ENCODE data around the gene ZNF43. TPM values are rescaled to one million over a fixed set of nuclear protein-coding genes. Genes with fewer than 3 reads are reported as not detected.
A peak's percentile ranks its signal among the peaks of the same experiment; 100 is the strongest.
"Not testable (repeated sequence)": the region's sequence is repeated elsewhere in the genome, so short reads cannot be mapped to it uniquely, and the experiment has no call there.

Gene ZNF43
- 26.0 TPM for total RNA-seq

DNA sequence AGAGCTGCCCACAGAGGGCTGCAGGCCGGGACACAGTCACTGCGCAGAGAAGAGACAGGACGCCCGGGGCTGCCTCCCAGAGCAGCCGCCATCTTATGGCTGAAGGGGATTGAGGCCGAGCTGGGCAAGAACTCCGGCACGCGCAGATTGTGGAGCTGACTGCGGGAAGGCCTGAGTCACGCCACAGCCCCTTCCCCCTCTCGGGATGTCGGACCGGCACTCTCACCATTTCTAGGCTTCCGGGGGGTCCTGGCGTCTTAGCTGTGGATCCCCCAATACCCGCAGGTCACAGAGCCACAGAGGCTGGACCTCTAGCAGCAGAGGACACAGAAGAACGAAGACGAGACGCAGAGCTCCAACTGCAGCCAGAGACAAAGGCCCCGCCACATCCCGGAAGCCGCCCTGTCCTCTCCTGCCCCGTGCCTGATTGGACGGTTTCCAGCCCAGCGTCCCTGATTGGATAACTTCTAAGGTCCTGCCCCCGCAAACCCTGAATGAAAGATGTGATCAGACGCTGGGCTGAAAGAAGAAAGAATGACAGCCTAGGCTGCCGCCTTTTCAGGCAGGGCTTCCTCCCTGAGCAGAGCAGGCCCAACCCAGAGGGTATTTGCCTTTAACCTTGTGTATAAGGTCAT is at the start of gene ZNF43:
ZNF43 (minus strand) TSS at position 373 of the 635 bp plus-strand sequence; CDS start at position 229, 144 bp downstream.
- DNase-seq, result peak; percentile 91

DNA sequence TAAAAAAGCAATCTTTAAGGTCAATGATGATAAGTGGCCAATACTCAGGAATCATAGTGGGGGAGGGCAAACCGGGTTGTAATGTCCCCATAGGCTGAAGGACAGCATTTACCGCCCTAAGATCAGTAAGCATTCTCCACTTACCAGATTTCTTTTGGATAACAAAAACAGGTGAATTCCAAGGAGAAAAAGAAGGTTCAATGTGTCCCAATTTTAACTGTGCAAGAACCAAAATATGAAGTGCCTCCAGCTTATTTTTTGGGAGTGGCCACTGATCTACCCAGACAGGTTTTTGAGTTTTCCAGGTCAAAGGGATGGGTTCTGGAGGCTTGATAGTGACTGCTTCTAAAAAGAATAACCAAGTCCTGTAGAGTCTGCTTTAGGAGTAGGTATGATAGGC is 49.5 kb upstream of the ZNF43 start:
- DNase-seq, result not testable (repeated sequence)

DNA sequence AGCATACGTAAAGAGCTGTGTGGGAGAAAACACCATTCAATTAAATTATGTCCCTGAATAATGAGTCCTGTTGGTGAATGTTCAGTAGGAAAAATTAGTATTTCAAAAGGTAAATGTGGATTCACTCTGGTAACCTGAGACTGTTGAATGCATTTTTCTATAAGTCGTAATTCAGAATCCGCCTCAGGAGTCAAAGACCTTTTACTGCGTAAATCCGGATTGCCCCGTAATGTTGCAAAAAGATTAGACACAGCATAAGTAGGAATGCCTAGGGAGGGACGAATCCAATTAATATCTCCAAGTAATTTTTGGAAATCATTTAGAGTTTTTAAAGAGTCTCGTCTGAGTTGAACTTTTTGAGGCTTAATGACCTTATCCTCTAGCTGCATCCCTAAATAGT is 48.8 kb upstream of the ZNF43 start:
- DNase-seq, result not testable (repeated sequence)

DNA sequence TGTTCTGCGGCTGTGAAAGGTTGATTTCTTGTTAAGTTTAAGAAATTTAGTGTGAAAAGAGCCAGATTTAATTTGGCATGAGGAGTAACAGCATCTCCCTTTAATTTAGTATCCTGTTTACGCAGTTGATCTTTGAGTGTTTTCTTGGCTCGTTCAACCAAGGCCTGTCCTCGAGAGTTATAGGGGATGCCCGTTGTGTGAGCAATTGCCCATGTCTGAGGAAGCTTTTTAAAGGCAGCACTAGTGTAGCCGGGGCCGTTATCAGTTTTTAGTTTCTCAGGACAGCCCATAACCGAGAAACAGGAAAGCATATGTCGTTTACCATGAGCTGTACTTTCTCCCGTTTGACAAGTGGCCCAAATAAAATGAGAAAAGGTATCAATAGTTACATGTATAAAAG is 47.5 kb upstream of the ZNF43 start:
- DNase-seq, result no peak

DNA sequence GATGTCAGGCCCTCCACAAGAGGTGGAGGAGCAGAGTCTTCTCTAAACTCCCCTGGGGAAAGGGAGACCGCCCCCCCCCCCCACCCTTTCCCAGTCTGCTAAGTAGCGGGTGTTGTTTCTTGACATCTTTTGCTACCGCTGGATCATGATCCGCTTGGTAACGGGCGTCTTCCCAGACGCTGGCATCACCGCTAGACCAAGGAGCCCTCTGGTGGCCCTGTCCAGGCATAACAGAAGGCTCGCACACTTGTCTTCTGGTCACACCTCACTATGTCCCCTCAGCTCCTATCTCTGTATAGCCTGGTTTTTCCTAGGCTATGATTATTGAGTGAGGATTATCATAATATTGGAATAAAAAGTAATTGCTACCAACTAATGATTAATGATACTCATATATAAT is 44.8 kb upstream of the ZNF43 start:
- not testable (repeated sequence) for DNase-seq

DNA sequence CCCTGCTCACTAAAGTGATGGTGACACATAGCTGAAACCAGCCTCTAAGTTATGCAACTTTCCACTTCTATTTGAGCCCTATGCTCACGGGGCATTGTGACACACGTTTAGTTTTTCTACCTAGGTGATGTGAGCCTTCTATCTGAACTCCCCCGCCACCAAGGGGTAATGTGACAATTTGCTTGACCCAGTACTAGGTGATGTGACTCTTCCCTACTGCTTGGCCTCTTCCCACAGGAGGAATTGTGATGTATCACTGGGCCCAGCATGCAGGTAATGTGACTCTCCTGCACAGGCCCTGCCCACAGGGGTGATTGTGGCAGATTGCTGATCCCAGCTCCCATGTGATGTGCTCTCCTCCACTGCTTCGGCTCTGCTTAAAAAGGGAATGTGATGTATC is 42.7 kb upstream of the ZNF43 start:
- DNase-seq, result no peak

DNA sequence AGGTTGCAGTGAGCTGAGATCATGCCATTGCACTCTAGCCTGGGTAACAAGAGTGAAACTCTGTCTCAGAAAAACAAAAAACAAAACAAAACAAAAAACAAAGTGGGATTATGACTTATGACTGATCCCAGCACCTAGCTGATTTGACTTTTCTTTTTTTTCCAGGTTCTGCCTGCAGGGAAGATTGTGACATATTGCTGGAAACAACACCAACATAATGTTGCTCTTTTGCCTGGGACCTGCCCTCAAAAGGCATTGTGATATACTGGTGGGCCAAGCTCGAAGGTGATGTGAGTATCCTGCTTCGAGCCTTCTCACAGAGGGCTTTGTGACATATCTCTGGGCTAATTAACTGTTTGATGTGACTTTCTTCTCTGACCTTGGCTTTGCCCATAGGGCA is 42.0 kb upstream of the ZNF43 start:
- no peak for DNase-seq

DNA sequence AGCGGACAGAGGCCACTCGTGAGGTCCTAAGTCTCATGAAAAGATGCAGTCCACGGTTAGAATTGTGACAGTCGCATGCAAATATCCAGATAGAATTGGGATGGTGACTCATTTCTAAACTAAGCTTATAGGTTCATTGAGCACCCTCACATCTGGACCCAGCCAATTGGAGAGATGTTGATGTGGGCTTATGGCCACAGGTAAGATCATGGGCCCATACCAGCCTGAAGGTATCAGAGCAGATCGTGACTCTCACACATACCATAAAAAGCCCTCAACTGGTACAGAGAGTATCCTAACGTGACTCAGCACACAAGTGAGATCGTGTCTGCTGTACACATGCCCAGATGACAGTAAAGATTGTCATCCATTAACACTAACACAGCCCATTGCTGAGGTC is 40.6 kb upstream of the ZNF43 start:
- not testable (repeated sequence) for DNase-seq

DNA sequence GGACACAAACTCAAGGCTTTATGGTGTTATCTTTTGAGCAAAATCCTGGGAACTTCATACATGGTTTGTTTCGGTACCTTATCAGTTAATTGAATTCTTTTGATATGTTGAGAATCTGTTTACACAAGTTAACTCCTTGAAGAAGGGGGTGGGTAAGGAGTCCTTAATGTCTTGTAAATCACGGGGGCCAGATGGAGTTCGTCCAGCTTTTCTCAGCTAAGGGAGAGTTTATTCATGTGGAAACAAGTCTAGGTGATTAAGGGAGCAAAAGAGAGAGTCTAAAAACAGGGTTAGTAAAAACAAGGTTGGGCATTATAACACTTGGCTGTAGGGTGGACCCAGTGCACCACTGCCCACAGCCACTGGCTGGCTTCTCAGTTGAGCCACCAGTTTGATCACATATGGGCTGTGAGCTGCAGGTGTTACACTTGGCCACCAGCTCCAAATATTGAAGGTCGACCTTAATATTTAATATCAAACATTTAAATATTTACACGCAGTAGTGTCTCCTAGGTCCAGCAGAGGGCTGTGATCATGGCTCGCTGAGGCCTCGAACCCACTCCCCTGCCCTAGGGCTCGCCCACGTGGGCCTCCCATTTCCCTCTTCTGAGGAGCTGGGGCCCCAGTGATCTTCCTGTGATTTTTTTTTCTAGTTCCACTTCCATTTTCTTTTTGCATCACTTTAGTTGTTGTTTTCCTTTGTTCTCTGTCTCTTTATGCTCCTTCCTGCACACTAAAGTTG is 21.0 kb upstream of the ZNF43 start:
- no peak for DNase-seq

DNA sequence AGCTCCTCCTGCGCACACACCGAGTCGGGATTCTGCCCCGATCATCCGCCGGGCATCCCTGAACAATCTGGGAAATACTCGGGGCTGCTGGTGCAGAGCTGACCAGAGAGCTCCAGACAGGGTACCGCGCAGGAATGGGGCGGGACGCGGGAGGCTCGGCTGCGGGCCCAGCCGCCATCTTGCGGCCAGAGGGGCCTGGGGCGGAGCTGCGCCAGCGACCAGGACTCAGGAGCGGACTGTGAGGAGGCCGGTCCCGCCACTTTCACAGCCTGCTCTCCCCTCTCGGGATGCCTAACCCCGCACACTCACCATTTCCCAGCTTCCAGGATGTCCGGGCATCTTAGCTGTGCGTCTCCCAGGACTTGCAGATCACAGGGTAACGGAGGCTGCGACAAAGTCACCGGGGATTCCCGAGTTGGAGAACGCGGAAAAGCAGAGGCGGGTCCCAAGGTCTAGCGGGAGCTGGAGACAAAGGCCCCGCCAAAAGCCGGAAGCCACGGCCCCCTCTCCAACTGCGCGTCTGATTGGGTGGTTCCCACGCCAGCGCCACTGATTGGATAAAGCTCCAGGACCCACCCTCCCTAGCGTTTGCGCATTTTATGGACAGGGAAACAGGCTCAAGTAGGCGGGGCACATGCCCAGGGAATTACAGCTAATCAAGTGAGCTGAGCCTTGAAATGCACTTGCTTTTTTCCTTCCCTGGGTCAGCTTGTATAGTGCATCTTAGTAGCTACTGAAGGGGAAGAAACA is 15.8 kb upstream of the ZNF43 start:
- peak; percentile 91 for DNase-seq

DNA sequence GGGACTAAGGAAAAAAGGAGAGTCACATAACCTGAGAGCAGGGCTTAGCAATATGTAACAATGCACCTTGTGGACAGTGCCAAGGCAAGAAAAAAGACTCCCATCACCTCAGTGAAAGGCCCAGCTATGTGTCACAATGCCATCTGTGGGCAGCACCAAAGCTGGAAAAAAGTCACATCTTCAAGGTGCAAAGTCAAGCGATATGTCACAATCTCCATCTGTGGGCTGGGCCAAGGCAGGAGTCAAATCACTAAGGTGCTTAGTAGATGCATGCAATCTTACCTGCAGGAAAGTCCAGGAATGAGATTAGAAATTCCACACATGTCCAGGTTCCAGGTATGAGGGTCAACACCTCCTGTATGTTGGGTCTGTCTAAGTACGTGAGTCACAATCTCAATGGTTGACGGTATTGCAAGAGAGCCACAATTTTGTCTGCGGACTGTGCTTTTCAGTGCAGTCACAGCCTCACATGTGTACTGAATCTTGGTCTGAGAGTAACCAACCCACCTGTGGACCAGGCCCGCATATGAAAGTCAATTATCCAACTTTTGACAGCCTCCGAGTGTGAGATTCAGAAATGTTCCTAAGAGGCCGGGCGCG is 14.8 kb upstream of the ZNF43 start:
- DNase-seq, result no peak

DNA sequence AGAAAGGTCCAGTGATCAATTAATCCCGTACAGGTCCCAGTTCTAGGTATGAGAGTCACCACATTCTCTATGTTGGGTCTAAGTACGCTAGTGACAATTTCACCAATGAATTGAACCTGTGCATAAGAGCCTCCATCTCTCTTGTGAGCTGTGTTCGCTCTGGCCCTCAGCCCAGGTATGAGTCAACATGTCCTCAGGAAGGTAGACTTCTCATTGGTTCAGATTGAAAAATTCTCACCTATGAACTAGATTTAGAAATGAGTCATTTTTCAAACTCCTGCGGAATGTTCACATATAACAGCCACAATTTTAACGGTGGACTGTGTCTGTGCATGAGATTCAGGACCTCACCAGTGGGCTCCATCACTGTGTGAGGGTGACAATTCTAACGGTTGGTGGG is 12.7 kb upstream of the ZNF43 start:
- no peak for DNase-seq

DNA sequence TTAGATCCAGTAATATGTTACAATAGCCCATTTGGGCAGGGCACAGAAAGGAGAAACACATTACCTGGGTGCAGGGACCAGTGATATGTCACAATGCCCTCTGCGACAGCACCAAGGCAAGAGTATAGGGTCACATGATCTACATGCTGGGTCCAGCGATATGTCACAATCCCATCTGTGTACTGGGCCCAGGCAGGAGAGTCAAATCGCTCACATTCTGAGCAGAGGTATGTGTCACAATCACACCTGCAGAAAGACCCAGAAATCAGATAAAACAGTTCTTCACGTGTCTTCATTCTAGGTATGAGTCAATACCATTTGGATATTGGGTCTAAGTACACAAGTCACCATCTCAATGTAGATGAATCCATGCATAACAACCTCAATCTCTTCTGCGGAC is 7.1 kb upstream of the ZNF43 start:
- no peak for DNase-seq

DNA sequence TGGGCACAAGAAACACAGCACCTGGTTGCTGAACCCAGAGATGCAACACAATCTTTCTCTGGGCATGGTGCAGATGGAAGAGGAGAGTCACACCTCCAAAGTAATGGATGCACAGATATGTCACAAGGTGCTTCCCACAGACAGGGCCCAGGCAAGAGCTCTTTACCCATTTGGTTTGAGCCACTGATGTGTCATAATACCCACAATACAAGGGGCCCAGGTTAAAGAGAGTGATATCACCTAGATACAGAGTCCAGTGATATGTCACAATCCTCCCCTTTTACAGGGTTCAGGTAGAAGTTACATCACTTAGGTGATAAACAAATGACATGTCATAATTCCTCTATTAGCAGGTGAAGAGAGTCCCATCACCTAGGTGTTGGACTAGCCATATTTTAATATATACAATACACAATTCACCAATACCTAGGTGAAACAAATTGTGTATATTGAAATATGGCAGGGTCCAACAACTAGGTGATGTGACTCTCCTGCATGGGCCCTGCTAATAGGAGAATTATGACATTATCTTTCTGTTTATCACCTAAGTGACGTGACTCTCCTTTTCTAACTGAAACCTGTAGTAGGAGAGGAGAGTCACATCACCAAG is 5.6 kb upstream of the ZNF43 start:
- no peak for DNase-seq

DNA sequence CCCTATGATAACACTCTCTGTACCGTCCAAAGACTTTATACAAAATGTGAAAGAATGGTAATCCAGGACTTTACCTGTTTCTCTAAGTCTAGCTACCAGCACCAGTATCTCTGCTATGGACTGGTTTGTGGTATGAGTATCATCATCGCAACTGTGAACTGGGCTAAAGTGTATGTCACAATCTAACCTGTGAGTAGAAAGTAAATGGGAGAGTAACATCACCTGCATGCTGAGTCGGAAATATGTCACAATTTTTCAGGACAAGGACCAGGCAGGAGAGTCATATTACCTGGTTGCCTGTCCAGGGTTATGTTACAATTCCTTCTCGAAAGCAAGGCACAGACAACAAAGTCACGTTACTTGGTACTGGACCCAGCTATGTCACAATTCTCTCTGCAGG is 5.1 kb upstream of the ZNF43 start:
- no peak for DNase-seq

DNA sequence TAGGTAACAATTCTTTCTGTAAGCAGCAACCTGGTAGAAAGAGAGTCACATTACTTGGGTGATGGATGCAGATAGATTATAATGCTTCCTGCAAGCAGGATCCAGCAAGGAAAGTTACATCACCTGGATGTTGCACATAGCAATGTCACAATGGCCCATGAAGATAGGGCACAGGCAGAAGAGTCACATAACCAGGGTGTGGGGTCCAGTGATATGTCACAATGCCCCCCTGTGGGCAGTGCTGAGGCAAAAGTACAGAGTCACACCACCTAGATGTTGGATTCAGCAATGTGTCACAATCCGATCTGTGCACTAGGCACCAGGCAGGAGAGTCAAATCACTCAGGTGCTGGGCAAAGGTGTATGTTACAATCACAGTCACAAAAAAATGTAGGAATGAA is 4.0 kb upstream of the ZNF43 start:
- DNase-seq, result no peak

DNA sequence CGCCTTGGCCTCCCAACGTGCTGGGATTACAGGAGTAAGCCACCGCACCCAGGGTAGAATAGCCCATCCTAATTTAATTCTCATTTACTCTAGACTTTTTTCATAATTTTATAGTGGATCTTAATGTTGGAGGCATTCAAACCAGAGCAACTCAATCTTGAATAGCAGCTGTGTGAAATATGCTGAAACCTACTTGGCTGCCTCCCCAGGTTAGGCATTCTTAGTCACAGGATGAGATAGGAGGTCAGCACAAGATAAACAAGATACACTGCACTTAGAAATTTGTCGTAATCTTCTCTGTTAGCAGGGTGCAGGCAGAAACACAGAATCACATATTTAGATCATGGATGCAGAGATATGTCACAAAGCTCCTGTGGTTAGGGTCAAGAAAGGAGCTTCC is 2.7 kb upstream of the ZNF43 start:
- DNase-seq, result no peak

DNA sequence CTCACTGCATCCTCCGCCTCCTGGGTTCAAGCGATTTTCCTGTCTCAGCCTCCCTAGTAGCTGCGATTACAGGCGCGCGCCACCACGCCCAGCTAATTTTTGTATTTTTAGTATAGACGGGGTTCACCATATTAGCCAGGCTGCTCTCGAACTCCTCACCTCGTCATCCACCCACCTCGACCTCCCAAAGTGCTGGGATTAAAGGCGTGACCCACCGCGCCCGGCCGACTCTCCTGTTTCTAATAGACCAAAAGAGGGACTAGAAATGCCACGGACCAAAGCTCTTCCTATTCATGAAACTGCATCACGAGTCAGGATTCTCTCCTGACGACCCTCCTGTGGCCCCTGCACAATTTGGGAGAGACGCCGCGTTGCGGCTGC is 563 bp downstream of the ZNF43 start:
- DNase-seq, result no peak

DNA sequence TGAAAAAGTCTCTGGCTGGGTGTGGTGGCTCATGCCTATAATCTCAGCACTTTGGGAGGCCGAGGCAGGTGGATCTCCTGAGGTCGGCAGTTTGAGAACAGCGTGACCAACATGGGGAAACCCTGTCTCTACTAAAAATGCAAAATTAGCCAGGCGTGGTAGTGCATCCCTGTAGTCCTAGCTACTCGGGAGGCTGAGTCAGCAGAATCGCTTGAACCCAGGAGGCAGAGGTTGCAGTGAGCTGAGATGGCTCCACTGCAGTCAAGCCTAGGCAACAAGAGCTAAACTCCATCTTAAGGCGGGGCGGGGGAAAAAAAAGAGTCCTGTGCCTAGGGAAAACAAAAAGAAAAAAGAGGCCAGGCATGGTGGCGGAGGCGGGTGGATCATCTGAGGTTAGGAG is 2.2 kb downstream of the ZNF43 start:
- no peak for DNase-seq

DNA sequence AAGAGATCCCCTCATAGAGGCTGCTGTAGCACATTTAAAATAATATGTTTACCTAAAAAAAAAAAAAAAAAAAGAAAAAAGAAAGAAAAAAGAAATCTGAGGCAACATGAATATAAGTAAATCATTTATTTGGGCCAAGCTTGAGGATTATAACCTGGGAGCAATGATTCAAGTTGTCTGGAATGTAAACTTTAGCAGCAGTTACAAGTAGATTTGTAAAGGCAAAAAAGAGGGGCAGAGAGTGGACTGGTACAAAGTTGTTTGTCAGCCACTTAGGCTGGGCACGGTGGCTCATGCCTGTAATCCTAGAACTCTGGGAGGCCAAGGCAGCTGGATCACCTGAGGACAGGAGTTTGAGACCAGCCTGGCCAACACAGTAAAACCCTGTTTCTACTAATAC is 11.3 kb downstream of the ZNF43 start:
- no peak for DNase-seq

DNA sequence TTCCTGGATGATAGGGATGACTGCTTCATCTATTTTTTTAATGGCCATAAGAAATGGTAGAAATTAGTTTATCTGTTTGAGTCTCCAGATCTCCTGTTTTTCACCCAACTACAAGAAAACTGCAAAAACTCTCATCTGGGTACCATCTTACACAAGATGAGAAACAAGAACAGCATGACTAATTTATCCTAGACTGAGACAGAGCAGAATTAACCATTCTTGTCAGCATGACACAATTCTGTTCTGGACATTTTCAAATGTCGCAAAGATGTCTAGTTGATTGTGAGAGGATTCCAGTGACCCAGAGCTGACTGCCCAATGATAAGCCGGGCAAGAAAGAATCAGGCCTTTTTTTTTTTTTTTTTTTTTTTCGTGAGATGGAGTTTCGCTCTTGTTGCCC is 12.8 kb downstream of the ZNF43 start:
- no peak for DNase-seq

DNA sequence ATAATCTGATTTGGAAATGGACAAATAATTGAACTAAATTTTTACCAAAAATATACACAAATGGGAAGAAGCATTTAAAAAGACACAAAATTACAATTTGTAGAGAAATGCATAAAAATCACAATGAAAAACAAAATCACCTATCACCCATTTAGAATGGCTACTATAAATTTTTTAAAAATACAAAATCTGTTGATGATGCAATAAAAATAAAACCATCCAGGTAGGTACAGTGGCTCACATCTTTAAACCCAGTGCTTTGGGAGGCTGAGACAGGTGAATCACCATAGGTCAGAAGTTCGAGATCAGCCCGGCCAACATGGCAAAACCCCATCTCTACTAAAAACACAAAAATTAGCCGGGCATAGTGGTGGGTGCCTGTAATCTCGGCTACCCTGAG is 23.5 kb downstream of the ZNF43 start:
- DNase-seq, result no peak
